Measurements from ENCODE around the gene NCOR1.
A peak's percentile ranks its signal among the peaks of the same experiment; 100 is the strongest.

NCOR1 gene

DNA sequence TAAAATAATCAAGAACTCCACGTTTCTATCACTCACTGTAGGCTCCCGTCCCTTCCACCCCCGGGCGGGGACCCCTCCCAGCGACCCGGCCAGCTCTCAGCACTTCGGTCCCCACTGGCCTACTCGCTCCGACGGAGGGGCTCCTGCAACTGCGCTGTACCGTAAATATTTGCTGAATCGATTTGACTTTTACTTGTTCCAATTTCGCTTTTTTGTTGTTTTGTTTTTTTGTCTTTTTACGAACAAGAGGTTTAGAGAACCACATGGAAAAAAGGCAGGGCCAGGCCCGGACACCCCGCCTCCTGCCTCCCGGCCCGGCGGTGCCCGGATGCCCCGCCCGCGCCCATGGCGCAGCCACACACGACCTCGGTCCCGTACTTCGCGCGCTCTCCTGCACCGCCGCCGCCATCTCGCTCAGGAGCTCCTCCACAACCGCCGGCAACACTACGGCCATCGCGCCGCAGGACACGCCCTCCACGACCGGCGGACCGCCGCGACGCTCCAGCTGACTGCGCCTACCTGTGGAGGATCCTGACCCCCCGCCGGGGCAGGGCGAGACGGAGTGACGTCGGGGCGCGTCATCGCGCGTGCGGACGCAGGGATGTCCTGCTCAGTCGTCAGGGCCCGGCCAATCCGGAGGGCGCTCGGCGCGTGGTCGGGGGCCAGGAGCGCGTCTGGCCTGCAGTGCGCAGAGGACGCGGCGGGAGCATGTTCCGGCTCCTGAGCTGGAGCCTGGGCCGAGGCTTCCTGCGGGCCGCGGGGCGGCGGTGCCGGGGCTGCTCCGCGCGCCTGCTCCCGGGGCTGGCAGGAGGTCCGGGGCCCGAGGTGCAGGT, 216.0 kb downstream of the NCOR1 start, which contains the start of the genes TTC19 and ZSWIM7:
TTC19 (plus strand) TSS at position 684 of the 833 bp plus-strand sequence; CDS start at position 709, 25 bp downstream.
ZSWIM7 (minus strand) TSS at position 564 of the 833 bp plus-strand sequence; CDS start at position 454, 110 bp downstream.
- DNase-seq (peak; percentile 94), ATAC-seq (replicated peaks) (peak; percentile 91 to 94)
- Mint-ChIP-seq H3K27ac (peak within 1 kb of the TSS; percentile 96), H3K4me3 (peak within 1 kb of the TSS; percentile 91 to 97), H3K4me1 (peaks cover 19 to 43% of the 10 kb centered on the region in 2 donors), H3K9me3 (no peaks in the 10 kb centered on the region), H3K36me3 (peaks cover 24 to 34% of the 10 kb centered on the region in 2 donors), H3K27me3 (no peaks in the 10 kb centered on the region)

DNA sequence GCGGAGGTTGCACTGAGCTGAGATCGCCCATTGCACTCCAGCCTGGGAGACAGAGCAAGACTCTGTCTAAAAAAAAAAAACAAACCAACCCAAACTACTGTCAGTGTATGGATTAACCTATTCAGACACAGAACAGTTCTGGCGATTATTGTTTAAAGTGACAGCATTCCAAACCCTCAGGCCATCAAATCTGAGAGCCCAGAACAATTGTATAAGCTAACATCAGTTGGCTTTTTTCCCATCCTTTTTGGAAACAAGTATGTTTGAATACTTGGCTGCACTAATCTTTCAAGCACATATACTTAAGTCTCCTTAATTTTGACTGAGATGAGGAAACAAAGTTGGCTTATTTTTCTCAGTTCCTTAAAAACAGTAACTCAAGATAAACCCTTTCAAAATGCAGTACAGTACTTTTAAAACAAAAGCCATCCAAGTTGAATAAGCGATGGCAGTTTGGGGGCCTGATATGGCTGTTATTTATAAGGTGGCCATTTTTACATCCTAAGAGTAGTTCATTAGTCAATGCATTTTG, 217.2 kb downstream of the NCOR1 start:
- peaks cover 20 to 26% of the 10 kb centered on the region in 2 donors for H3K36me3 Mint-ChIP-seq
- ATAC-seq (replicated peaks) (no peak), DNase-seq (no peak)
- no peak overlapping the region for H3K27ac Mint-ChIP-seq
- H3K4me1 Mint-ChIP-seq, result peaks cover 17 to 43% of the 10 kb centered on the region in 2 donors
- no peaks in the 10 kb centered on the region for H3K27me3 Mint-ChIP-seq
- no peaks in the 10 kb centered on the region for H3K9me3 Mint-ChIP-seq
- peak overlapping the region in 1 of 2 donors; percentile 91 for H3K4me3 Mint-ChIP-seq

DNA sequence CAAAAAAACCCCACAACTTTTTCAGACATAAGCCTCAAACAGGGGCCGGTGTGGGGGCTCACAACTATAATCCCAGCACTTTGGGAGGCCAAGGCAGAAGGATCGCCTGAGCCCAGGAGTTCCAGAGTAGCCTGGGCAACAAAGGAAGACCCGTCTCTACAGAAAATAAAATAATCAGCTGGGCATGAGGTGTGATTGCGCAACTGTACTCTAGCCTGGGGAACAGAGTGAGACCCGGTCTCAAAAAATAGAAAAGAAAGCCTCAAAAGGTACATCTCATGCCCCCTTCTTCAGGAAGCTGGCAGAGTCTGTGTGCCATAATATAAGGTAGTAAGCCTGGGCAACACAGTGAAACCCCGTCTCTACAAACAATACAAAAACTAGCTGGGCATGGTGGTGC, 219.0 kb downstream of the NCOR1 start:
- ATAC-seq (replicated peaks) (no peak), DNase-seq (no peak)
- Mint-ChIP-seq H3K4me1 (peaks cover 9 to 31% of the 10 kb centered on the region in 2 donors), H3K4me3 (no peak overlapping the region), H3K36me3 (peaks cover 11 to 14% of the 10 kb centered on the region in 2 donors), H3K9me3 (no peaks in the 10 kb centered on the region), H3K27ac (no peak overlapping the region), H3K27me3 (no peaks in the 10 kb centered on the region)

DNA sequence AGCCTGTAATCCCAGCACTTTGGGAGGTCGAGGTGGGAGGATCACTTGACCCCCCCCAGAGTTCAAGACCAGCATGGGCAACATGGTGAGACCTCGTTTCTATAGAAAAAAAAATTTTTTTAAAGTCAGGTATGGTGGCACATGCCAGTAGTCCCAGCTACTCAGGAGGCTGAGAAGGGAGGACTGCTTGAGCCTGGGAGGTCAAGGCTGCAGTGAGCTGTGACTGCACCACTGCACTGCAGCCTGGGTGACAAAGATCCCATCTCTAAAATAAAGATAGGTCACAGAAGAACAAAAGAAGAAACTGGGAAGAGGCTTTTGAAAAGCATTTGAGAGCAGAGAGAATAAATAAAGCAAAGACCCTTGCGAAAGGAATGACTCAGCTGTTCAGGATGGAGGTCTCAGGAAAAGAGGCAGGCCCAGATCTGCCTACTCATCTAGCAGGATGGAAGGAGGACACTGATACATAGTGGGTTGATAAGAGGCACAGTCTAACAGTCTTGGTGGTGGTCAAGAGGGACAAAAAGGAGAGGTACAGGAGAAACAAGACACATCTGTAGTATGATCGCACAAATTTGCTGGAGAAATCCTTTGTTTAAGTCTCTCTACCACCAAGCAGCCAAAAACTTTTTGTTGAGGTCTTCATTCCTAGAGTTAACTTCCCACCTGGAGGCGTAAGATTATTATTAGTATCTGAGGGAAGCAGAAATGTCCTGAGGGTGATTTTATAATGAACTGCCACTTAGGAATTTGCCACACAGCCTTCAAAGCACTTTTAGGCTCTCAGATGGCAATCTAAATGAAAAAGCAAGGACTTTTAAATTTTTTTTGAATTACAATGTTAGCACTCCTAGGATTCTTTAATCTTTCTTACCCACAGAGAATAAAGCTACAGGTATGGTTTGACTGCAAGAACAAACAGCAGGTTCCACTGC, 233.4 kb downstream of the NCOR1 start:
- peaks cover 14 to 22% of the 10 kb centered on the region in 2 donors for H3K4me1 Mint-ChIP-seq
- no peaks in the 10 kb centered on the region for H3K27me3 Mint-ChIP-seq
- H3K36me3 Mint-ChIP-seq, result peaks cover 33 to 41% of the 10 kb centered on the region in 2 donors
- no peaks in the 10 kb centered on the region for H3K9me3 Mint-ChIP-seq
- H3K27ac Mint-ChIP-seq, result no peak overlapping the region
- ATAC-seq (replicated peaks), result peak in 1 of 2 donors; percentile 6
- no peak overlapping the region for H3K4me3 Mint-ChIP-seq
- DNase-seq, result no peak

DNA sequence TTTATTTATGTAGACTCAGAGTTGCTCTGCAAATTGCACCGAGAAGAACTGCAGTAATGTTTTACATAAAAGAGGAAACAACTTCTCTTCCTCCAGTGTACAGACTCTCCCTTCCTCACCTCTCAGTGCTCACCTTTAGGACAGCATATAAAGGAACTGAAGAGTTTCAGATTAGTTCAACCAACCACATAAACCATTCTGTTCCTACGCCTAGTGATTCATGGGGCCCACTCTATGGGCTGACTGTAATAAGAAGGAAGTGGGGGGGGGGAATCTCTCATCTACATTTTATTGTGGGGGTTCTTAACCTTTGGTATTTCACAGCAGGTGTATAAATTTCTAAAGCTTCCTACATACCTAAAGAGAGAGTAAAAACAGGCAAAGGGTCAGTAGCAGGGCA, 234.1 kb downstream of the NCOR1 start:
- peak overlapping the region in 1 of 2 donors; percentile 15 for H3K4me3 Mint-ChIP-seq
- no peak overlapping the region for H3K27ac Mint-ChIP-seq
- no peaks in the 10 kb centered on the region for H3K27me3 Mint-ChIP-seq
- H3K36me3 Mint-ChIP-seq, result peaks cover 37 to 39% of the 10 kb centered on the region in 2 donors
- peak; percentile 11 for DNase-seq
- ATAC-seq (replicated peaks), result peak; percentile 100
- no peaks in the 10 kb centered on the region for H3K9me3 Mint-ChIP-seq
- H3K4me1 Mint-ChIP-seq, result peaks cover 14 to 22% of the 10 kb centered on the region in 2 donors
